GM19467 (cell line): Measurements from ENCODE around the gene SYT7.
"Not testable (repeated sequence)": the region's sequence is repeated elsewhere in the genome, so short reads cannot be mapped to it uniquely, and the experiment has no call there.

Source experiments
- ATAC-seq: cut with Tn5 transposase; IDR thresholded peaks from one replicate; pipeline ENCODE4 v1.9.1; 2021; ENCODE audit warnings: mild to moderate bottlenecking, moderate library complexity; ENCODE audit not compliant: unreplicated experiment

Gene SYT7

DNA sequence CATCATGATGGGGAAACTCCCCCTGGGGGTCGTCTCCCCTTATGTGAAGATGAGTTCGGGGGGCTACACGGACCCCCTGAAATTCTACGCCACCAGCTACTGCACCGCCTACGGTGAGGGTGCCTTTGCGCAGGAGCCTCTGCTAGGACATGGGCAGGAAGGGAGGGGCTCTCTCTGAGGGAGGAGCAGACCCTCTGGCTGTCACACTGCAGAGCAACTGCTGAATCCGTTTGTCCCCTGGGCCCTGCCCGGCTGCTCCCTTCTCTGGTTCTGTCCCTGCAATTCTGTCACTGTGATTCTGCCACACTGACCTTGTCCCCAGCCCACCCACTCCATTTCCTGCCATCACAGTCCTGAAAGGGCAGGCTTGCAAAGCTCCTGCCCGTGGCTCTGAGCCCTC is 99.1 kb downstream of the SYT7 start:
- no peak for ATAC-seq

- ATAC-seq = no peak
Measured at GRCh38 chr11:61480994-61481335, 99.9 kb downstream of the SYT7 start.

DNA sequence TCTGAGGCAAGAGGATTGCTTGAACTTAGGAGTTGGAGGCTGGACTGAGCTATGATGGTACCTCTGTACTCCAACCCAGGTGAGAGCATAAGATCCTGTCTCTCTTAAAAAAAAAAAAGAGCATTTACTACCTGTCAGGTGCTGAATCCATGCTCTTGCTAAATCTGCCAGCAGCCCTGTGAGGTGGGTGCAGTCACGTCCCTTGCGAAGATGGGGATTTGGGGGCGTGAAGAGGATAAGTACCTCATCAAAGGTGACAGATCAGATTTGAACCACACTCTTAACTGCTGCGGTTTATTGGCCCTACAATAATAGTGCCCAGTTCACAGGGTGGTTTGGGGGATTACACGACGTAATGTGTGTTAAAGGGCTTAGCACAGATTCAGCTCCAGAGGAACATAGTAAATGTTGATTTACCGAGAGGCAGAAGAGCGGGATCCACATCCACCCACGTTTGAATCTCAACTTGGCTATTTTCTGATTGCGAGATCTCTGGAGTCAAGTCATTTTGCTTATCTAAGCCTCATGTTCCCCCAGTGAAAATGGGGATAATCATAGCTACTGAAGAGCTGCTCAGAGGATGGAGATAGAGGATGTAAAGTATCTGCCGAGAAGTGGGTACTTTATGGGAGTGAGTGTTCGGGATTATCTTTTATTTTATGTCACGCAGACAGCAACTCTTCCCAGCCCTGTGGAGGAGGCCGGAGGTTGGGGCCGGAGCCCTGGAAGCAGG is 100.4 kb downstream of the SYT7 start:
- no peak for ATAC-seq

- not testable (repeated sequence) for ATAC-seq
Measured at GRCh38 chr11:61479360-61480058, 101.4 kb downstream of the SYT7 start.

DNA sequence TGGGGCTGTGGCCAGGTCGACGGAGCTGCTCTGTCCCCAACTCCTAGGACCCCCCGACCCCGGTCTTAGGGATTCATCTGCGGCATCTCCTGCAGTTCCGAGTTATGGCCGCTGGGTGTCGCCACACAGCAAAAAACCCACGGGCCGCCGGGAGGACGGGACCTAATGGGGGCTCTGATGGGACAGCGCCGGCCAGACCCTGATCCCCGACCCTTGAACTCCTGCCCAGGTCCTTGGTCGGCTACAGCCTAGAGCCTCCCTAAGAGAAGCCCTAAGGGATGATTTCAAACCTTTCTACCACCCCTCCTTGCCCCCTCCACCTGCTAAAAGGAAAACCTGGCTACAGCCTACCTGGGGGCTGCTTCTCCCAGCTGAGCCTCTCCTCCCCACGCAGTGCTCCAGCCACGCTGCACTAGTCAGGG is 103.1 kb downstream of the SYT7 start:
- ATAC-seq = no peak

- ATAC-seq = no peak
Measured at GRCh38 chr11:61477126-61477525, 103.8 kb downstream of the SYT7 start.

GRCh38 chr11:61476371-61476770 is 104.5 kb downstream of the SYT7 start:
- no peak for ATAC-seq

DNA sequence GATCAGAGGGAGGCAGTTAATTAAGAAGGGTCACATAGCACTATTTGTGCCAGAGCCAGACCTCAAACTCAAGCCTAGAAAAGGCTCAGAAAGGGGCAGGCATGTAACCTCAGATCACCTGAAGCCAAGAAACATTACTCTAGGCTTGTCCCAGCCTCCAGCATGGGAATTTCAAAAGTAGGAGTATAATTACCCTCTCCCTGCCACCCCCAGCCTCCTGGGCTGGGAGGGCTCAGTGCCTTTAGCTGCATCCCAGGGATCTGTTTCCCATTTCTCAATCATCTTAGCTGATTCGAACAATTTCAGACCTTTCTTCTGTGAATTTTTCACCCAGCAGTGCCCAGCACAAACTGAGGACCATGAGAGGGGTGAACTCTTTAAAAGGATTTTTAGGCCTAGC is 105.4 kb downstream of the SYT7 start:
- no peak for ATAC-seq

GRCh38 chr11:61474013-61474643 is 106.7 kb downstream of the SYT7 start:
- ATAC-seq = no peak

GRCh38 chr11:61473370-61474012 is 107.4 kb downstream of the SYT7 start:
- no peak for ATAC-seq

DNA sequence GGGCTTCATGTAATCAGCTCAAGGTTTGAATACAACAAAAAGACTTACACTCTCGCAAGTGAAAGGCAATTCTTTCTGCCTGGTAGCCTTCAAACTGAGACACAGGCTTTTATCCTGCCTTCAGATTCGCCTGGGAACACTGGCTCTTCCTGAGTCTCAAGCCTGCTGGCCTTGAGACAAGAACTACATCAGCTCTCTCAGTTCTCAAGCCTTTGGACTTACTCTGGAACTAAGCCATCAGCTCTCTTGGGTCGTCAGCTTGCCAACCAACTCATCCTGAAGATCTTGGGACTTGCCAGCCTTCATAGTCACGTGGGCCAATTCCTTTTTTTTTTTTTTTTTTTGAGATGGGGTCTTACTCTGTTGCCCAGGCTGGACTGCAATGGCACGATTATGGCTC is 108.0 kb downstream of the SYT7 start:
- no peak for ATAC-seq

GRCh38 chr11:61472282-61472681 is 108.6 kb downstream of the SYT7 start:
- no peak for ATAC-seq

DNA sequence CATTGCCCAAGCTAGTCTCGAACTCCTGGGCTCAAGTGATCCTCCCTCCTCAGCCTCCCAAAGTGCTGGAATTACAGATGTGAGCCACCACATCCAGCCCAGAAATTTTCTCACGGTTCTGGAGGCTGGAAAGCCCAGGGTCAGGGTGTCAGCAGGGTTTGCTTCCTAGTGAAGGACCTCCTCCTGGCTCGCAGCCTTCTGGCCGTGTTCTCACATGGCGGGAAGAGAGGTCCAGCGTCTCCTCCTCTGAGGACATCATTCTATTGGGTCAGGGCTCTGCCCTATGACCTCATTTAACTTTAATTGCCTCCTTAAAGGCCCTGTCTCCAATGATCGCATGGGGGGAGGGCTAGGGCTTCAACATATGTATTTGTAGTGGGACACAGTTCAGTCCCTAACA is 112.9 kb downstream of the SYT7 start:
- ATAC-seq = no peak

- ATAC-seq = not testable (repeated sequence)
Measured at GRCh38 chr11:61467602-61468001, 113.3 kb downstream of the SYT7 start.
